CD4-positive, alpha-beta T cell treated with Interleukin-17A for 4 hours (primary cell): Measurements from ENCODE around the gene DUSP22.

Experiments used
- DNase-seq: peaks from one replicate; pipeline ENCODE4 v3.0.0-alpha.2; 2020; ENCODE audit warnings: mixed read lengths

Gene DUSP22

DNA sequence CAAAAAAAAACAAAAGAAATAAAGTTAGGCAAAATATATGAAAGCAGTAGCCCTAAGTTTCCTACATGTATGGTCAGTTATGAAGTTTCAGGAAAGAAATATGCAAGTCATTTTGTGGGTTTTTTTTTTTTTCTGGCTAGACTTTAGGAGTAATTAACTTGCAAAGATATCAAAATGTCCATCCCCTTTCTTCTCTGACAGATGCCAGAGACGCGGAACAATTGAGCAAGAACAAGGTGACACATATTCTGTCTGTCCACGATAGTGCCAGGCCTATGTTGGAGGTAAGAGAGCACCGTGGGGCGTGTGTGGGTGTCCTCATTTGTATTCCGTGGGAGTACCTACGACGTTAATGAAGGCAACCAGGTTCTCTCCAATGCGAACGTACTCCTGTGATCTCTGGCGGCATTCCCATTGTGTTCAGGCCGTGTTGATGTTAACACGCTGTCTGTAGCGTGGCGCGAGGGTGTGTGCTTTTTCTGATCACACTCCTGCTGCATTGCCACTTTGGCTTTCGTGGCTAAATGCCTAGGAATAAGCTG, 19.5 kb downstream of the DUSP22 start:
- no peak for DNase-seq

GRCh38 chr6:313087-313486, 20.8 kb downstream of the DUSP22 start:
- DNase-seq = no peak

DNA sequence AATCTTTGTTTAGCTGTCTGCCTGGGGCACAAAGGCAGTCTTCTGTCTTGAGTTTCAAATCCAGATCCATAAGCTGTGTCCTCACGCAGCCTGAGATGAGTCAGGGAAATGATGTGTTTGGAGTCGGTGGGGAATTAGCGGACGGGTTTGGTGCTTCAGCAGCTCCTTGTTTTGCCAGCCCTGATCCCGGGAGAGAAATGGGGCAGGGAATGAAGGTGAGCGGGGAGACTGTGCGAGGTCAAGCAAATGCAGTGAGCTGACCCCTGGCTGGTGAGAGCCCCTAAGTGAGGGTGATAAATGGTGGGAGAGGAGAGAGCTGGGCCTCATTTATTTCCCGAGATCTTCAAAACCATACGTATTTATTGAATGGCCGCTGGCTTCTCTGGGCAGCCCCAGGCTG, 21.6 kb downstream of the DUSP22 start:
- DNase-seq = no peak

- DNase-seq = no peak
Measured at GRCh38 chr6:314377-314776, 22.1 kb downstream of the DUSP22 start.

- DNase-seq = no peak
Measured at GRCh38 chr6:315226-315625, 22.9 kb downstream of the DUSP22 start.

- no peak for DNase-seq
Measured at GRCh38 chr6:315921-316752, 23.9 kb downstream of the DUSP22 start.

- DNase-seq = no peak
Measured at GRCh38 chr6:316753-317038, 24.4 kb downstream of the DUSP22 start.

DNA sequence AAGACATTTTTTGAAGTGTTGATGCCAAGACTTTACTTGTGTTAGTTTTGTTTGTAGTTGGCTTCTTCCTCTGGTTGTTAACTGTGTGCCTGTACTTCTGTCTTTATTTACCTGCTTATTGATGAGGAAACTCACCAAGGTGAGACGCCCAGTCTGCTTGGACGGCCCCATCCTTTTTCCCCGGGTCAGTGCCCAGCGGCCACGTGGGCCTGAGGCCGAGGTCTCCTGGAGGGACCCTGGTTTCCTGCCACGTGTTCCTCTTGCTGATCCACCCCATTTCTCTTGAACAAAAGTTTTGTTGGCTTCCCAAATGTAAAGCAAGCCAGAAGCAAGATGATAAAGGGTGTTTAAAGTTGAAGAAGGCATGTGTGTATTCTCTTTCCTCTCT, 24.8 kb downstream of the DUSP22 start:
- no peak for DNase-seq

DNA sequence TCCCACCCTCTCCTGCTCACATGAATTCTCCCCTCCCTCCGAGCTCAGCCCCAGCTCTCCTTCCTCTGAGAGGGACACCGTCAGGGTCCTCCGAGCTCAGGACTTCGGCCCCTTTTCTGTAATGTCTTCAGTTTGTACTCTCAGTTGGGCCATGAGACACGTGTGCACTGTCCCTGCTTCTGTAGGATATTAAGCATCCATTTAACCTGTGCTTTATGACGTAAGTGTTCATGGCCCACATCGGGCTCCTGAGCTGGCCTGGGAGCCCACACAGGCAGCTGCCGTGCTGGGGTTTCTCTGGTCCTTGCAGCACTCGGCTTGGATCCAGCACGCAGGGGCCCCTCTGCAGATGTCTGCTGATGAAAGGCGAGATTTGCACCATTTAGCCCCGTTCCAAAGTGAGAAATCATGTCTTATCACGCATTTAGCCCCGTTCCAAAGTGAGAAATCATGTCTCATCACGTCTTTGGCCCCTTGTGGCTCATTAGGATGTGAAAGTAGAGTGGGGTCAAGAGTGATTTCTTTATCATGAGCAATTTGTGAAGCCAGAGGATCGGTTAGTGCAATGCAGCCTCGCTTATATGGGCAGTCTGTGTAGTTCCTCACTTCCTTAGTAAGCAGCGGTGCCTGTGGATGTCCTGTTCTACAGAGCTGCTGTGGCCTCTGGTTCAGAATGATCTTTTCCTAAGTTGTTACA, 25.3 kb downstream of the DUSP22 start:
- no peak for DNase-seq

GRCh38 chr6:318243-318890, 26.1 kb downstream of the DUSP22 start:
- no peak for DNase-seq

DNA sequence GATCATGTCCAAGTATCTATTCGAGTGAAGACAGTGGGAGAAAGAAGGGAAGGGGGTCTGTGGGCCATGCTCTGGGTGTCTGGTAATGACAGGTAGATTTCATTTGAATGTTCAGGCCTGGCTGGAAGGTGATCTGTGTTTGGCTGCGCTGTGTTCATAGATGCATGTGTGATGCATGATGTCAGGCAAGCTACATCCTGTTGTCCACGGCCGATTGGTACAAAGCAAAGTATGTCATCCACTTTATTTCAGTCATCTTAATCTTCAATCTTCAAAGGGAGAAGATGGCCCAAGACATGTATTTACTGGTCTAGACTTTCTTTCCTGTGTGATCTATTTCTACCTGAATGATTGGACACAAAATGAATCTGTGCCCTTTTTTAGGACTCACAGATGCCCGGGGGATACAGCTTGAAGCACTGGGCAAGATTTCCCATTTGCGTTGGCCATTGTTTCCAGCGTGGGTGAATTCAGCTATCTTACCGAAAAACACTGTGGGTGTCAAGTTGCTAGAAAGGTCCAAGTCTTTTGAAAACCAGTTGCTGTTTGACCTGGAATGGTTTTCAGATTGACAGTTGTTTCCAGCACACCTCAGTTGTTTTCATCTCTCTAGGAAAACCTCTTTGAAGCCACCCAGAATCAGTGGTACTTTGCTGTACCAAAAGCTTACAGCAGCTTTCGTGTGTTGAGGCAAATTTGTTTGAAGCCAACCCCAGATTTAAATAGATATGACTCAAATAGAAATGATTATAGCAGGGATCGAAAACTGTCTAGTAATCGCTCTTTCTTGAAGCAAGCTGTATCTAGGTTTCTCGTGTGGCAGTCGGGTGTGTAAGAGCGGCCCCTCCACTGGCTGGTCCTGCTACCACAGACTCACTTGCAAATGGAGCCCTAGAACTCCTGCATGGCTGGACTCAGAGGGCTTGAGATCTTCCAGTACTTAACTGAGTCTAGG, 27.2 kb downstream of the DUSP22 start:
- no peak for DNase-seq

GRCh38 chr6:320351-321157, 28.3 kb downstream of the DUSP22 start:
- no peak for DNase-seq

DNA sequence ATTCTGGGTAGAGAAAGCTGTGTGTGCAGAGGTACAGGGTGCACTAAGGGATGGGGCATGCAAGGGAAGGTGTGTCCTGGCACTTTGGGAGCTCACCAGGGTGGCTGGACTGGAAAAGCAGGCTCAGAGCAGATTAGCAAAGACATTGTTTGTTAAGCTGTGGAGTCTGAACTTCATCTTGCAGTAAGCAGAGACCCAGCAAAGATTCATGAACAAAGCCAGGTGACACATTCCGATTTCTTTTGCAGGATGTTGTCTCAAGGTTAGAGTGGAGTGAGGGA, 28.8 kb downstream of the DUSP22 start:
- no peak for DNase-seq

GRCh38 chr6:321536-322258, 29.4 kb downstream of the DUSP22 start:
- DNase-seq = no peak

DNA sequence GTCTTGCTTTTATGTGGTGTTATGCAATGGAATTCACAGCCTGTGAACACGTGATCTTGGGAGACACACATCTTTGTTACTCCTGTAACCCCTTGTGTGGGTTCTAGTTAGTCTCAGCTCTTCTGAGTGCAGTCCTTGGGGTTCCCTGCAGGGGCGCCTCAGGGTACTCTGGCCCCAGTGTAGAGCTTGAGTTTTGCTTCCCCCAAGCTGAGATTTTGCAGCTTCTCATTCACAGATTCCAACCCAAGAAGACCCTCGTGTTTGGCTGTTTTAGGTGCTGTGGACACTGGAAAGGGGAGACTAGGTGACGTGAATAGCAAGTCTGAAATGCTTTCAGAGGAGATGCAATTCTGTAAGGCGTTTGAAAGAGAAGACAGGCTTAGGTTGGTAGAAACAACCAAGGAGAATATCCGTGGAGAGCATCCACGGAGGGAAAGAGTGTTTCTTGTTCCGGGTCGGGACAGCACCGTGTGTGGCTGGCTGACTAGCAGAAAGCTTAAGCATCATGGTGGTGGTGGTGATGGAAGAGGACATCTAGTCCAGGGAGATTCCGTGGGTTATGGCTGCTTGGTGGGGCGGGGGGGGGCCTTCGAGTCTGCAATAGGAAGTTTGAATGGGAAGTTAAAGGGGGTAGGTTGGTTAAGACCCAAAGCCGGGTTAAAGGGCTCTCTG, 30.1 kb downstream of the DUSP22 start:
- no peak for DNase-seq

GRCh38 chr6:322940-323729, 30.8 kb downstream of the DUSP22 start:
- DNase-seq = no peak

- no peak for DNase-seq
Measured at GRCh38 chr6:323730-324088, 31.4 kb downstream of the DUSP22 start.

DNA sequence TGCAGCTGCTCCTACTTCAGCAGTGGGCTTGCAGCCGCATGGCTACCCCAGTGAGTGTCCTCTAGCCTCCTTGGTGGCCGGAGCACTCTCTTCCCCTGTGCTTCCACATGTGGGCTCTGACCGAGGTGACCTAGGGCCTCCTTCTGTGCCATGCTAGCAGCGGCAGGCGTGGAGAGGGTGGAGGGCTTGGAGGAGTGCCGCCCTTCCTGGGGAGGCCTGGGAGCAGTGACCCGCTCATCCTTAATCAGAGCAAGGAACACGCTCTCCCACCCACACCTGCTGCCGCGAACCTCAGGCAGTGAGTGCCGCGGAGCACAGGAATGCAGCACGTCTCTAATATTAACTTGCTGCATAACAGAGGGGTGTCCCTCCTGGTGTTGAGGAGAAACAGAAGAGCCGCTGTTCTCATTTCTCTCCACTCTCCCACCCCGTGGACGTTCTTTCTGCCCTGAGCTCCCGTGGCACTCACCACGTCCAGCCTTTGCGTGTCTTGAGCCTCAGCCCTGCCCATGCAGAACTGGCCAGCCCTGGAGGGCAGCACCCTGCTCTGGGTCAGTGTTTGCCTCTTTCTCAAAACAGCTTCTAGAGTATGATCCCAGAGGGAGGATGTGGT, 31.9 kb downstream of the DUSP22 start:
- no peak for DNase-seq

- DNase-seq = no peak
Measured at GRCh38 chr6:324729-325125, 32.4 kb downstream of the DUSP22 start.
